ENCODE data around the gene BOLA3.

GRCh38 chr2:74179063-74179865, 31.6 kb upstream of the BOLA3 start:
- TF ChIP-seq POLR2A (IDR thresholded peaks at IDR 0.05) (no peak), CTCF (IDR thresholded peaks at IDR 0.05) (peak in 1 of 6 experiments; percentile 57)

Data from thyroid gland (tissue), 4 donors.